Raji (cell line): Measurements from ENCODE around the gene PRKAG2.

Experiments
- POLR2A ChIP-seq: IDR thresholded peaks from 2 replicates; pipeline ENCODE4 v1.6.1; 2011; ENCODE audit warnings: low read depth, low read length, control low read depth; ENCODE audit not compliant: insufficient read depth

The PRKAG2 gene

DNA sequence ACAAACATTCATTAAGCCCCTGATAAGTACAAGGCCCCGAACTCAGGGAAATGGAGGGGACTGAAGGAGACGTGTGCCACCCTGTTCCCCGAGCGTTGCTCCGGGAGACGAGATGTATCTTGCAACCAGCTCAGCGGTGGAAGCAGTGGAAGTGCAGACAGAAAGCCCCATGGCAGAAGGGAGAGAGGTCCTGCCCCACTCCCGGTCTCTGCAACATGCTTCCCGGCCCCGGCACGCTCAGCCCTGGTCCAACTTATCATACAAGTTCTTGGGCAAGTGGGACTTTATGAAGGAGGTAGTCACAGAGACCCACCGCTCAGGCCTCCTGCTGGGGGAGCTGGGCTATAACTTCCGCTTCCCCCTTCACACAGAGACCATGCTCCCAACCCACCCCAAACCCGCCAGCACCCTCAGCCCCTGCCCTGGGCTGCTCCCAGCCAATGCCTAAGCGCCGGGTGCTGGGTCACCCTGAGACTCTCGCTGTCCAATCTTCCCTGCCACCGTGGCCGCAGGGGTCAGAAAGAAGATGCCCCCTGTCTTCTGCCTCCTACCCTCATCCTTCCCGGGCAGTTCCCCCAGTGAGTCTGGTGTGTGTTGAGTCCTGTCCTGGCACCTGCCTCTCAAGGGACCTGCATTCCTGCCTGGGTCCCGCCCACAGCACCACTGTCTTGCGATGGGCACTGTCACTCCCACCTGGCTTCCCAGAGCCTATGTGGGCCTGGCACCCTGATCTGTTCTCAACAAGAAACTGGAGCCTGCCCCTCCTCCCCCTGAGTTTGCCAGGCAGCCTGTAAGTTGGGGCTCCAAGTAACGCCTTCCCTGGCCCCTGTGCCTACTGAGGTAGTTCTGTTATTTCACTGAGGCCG, 157.7 kb downstream of the PRKAG2 start:
- TF ChIP-seq POLR2A: no peak

DNA sequence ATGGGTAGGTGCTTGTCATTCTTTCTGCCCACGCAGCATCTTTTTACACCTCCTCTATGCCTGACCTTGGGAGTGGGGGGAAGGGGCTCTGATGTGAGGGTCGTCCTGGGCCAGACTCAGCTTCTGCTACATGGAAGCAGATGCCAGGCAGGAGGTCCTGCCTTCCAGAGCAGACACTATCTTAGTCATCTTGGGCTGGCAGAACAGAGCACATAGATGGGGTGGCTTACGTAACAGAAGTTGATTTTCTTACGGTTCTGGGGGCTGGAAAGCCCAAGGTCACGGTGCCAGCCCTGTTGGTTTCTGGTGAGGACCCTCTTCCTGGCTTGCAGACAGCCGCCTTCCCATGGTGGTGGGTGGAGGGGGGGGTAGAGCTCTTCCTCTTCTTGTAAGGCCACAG, 159.0 kb downstream of the PRKAG2 start:
- no peak for TF ChIP-seq POLR2A

DNA sequence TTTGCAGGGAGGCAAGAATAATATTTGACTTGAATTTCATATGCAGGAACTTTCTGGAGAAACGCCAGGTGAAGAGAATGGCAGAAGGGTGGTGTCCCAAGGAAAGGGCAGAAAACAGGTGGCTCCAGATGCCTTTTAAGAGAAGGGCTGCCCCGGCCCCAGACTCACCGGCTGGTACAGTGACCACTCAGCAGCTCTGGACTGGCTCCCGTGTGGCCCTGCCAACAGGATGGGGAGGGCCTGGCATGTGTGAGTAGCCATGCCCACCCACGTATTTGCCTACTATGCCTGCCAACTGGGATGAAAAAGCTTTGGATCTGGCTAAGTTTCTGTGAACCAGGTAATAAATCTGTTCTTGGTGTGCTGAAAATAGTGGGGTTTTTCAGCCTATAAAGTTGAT, 159.5 kb downstream of the PRKAG2 start:
- no peak for TF ChIP-seq POLR2A

DNA sequence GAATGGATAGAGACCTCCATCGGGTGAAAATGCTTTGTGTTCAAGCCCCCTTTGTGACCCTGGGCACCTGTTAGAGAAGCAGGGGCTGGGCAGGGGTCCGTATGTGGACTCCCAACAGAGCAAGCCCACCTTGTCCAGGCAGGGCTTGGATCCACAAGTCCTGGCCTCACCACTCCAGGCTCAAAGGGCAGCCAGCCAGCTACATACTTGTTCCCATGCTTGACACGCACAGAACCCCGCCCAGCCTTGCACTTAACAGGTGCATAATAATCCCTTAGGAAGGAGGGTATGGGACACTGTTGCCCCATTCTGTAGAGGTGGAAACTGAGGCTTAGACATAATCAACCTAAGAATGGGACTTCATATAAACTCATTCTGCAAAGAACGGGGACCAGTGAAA, 160.6 kb downstream of the PRKAG2 start:
- no peak for TF ChIP-seq POLR2A

DNA sequence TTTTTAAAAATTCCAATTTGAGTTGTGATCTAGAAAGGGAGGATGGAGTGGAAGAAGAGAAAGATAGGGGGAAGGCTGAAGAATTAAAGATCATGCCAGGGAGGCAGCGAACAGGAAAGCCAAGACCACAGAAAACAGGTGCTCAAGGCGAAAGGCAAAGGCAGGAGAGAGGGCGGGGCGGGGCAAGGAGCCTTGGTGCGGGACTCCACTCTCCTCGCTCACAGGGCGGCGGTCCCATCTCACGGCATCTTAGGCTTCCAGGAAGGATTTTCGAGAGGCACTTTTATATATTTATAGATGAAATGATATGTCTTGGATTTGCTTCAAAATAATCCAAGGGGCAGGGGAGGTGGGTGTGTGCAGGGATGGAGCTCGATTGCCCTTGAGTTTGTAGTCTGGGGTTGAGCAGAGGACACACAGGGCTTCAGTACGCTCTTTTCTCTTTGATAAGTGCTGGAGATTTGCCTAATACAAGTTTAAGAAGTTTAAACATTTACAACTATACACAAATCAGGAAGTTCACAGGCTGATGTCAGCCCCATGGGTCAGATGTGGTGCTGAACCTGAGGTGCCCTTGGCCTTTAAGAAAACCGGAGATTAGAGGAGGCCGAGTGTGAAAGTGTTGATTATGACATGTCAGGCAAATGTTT, 161.1 kb downstream of the PRKAG2 start:
- TF ChIP-seq POLR2A: no peak

DNA sequence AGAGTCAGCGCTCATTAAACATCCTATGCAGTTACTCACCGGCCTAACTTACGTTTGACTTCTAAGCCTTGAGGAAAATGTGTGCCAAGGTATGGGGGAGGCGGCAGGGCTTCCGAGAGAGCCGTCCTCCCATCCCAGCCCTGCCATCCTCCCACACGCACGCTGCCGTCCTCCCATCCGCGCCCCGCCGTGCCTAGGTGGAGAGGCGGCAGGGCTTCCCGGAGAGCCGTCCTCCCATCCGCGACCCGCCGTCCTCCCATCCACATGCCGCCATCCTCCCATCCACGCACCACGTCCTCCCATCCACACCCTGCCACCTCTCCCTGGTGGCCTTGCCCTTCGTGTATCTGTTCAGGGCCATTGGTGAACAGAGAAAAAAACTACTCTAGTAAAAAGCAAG, 162.7 kb downstream of the PRKAG2 start:
- no peak for TF ChIP-seq POLR2A

DNA sequence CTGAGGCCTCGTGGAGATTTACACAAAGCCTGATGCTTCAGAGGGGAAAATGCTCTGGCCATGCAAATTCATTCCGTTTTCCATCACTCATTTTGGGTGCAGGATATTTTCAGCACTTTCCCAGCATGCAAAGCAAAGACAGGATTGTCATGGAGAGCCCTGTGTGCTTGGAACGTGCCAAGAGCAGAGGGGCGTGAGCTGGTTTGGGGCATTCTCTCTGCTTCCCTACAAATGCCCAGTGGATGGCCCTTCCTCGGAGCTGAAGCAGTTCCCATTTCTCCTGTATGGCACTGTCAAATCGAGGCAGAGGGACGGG, 164.1 kb downstream of the PRKAG2 start:
- no peak for TF ChIP-seq POLR2A

DNA sequence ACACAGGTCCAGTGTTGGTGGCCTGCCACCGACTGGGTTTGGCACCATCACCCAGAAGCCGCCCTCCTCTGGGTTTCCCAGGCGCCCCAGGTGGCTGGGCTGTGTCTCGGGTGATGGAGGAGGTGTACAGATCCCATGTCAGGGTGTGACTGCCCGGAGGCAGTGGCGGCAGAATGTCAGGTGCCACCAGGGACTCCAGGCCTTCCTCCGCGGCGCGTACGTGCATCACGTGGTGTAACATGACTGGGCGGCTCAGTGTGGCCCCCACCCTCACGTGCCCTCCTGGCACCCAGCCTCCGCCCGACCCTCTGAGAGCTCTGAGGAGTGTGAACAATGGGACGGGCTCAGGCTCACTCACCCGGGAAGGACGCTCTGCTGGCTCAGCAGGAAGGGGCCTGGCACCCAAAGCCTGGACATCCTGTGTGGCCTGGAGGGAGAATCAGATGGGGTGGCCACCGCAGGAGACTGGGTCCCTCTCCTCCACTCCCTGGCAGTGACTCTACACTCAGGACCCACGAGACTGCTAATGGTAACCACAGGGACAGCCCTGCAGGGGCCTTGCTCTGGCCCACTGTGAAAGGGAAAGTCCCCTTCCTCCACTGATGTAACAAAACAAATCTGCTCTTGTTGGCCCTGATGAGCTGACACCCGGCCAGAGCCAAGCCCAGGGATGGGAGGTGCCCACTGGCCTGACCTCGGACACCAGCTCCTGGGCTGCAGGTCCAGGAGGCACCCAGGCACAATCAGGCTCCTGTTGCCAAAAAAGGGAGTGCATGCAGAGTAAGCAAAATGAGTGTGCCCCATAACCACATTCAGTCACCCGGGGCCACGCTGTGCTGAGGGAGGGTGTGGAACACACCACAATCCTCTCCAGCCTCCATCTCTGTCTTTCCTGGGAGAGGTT, 164.8 kb downstream of the PRKAG2 start:
- TF ChIP-seq POLR2A: no peak

DNA sequence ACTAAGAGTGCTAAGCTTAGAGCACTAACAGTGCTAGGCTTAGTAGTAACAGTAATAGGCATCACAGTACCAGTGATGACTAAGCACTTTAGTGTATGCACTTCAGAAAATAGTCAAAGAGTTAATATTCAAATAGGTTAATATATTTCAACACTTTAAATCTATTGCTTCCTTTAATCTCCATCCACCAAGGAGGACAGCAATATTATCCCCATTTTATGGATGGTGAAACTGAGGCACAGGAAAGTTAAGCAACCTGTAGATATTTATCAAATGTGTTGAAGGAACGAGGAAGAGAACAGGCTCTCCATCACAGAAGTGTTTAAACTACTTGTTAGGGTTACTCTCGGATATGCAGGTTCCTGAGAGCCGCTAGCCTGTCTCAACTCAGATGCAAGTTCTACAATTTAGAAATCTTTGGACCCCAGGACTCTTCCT, 165.5 kb downstream of the PRKAG2 start:
- TF ChIP-seq POLR2A: no peak

DNA sequence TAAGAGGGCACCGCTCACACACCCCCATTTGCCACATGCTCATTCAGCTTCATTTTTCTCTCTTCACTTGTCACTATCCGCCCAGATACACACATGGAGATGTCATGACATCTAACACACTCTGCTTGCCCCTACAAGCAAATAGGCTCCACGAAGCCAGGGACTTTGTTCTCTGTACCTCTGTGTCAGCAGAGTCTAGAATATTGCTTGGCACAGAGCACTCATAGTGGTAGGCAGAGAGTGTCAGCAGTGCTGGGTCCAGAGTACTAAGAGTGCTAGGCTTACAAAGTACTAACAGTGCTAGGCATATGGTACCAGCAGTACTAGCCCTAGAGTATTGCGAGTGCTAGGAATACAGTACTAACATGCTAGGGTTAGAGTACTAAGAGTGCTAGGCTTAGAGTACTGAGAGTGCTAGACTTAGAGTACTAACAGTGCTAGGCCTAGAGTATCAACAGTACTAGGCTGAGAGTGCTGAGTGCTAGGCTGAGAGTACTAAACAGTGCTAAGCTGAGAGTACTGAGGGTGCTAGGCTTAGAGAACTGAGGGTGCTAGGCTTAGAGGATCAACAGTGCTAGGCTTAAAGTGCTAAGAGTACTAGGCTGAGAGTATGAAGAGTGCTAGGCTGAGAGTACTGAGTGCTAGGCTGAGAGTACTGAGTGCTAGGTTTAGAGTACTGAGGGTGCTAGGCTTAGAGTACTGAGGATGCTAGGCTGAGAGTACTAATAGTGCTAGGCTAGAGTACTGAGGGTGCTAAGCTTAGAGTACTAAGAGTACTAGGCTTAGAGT, 166.1 kb downstream of the PRKAG2 start:
- TF ChIP-seq POLR2A: no peak

DNA sequence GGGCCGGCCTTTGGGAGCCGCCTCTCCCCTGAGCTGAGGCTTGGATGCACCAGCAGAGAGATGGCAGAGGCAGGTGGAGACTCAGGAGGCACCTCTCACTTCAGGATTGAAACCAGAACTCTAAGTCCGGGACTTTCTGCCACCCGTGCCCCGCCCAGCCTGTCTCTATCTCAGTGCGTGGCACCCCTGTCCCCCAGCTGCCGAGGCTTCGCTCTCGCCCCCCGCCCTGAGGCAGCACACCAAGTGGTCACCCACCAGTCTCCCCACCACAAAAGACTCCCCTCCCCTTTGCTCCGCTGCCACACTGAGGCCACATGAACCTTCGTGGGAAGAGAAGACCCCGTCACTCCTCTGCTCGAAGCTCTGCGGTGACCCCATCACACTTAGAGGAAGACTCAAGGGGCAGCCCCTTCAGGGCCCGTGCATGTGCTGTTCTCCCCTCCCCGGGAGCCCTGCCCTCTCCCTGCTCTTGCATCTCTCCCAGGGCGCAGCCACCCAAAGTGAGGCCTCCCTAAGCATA, 166.7 kb downstream of the PRKAG2 start:
- TF ChIP-seq POLR2A: no peak

DNA sequence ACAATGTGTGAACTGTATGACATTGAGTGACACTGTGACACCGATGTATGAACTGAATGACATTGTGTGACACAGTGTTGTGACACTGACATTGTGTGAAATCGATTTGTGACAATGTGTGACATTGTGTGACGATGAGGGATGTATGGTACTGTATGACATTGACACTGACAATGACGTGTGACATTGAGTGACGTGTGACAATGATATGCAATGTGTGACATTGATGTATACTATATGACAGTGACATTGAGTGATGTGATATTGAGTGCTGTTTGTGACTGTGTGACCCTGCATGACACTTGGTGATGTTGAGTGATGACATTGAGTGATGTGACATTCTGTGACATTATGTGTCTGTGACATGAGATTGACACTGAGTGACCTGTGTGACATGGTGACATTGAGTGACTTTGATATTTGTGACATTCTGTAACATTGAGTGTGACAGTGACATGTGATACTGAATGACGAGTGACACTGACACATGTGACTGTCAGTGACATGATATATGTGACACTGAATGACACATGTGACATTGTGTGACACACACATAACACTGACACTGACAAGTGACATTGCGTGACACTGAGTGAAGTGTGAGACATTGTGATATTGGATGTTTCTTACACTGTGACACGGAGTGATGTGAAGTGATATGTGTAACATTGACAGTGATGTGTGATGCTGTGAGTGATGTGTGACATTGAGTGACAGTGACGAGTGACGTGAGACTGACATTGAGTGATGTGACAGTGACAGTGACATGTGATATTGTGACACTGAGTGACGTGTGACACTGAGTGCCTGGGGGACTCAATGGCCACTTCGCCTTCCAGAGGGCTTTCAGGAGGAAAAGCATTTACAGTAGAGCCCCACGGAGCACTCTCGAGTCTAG, 167.5 kb downstream of the PRKAG2 start:
- TF ChIP-seq POLR2A: no peak

DNA sequence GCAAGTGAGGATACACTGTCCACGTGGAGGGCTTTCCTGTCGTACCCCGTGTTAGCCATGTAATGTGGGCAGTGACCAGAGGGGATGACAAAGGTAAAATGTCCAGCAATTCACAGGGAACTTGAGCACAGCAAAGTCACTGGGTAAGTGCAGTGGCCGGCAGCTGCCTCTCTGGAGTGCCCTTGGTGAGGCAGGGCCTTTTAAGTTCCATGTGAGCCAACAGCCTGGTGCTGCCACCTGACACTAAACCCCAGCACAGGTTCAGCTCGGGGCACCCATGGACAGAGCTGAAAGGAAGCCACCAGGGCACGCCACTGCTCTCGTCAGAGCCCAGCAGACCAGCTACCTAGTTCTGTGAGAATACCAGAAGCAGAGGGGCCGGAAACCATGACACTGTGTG, 168.3 kb downstream of the PRKAG2 start:
- TF ChIP-seq POLR2A: no peak

DNA sequence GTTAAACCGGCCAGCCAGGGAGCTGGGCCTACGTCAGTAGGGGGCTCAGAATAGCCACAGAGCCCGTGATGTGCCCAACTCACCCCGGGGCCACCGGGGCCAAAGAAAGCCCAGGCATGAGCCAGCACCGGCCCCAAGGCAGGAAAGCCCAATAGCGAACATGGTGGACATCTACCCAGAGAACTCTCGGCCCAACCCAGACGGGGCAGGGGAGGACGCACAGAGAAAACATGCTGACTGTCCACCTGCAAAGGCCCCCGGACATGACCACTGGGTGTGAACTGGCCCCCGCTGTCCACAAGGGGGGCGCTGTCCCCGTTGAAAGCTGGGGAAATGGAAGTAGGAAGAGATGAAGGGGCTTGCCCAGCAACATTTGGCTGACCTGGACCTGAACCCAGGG, 169.2 kb downstream of the PRKAG2 start:
- no peak for TF ChIP-seq POLR2A

DNA sequence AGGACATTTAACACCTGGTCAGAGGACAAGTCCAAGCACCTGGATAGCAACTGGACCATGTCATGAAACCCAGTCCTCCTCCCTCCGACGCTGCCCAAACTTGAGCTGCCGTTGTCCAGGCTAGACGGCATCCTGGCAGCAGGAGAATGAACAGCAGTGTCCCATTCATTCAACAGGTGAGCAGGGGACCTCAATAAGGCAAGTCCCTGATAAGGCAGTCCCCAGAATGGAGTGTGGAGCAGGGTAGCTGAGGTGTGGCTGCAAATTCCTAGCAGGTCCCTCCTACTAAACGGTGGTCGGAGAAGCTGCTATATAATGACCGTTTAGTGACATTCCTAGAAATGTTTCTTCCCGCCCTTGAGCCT, 169.8 kb downstream of the PRKAG2 start:
- TF ChIP-seq POLR2A: no peak
